Measurements from ENCODE around the gene TKFC. TPM values are rescaled to one million over a fixed set of nuclear protein-coding genes. Genes with fewer than 3 reads are reported as not detected.
A peak's percentile ranks its signal among the peaks of the same experiment; 100 is the strongest.

TKFC gene
- total RNA-seq, 4 donors from 2014 or later = 6.7 to 14.8 (median 11.8) TPM

DNA sequence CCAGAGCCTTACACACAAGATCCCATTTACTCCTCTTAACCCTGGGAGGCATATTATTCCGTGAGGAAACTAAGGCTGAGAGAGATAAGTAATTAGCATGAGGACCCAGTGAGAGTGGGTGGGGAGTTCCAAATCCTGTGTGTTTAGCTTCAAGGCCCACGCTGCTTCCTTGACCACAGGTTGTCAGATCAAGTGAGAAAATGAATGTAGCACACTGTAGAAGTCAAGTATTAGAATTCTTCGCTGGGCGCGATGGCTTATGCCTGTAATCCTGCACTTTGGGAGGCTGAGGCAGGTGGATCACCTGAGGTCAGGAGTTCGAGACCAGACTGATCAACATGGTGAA, 24.8 kb downstream of the TKFC start:
- ATAC-seq (no peak), DNase-seq (no peak)
- no peaks in the 10 kb centered on the region for H3K9me3 ChIP-seq
- H3K4me1 ChIP-seq = peaks cover 15 to 20% of the 10 kb centered on the region in 2 donors
- intact Hi-C loops (cut with DNase I; ENCODE audit: low total_unique reads) = no loop called here
- no peaks in the 10 kb centered on the region for H3K27me3 ChIP-seq
- no peak overlapping the region for H3K27ac ChIP-seq
- in situ Hi-C loops (cut with MboI; ENCODE audit: low sequenced_read_pairs in 4 of 4) = no loop called here
- H3K36me3 ChIP-seq = peaks cover 0 to 9% of the 10 kb centered on the region in 2 donors
- no peak overlapping the region for H3K4me3 ChIP-seq
- TF ChIP-seq, protein P1, sequence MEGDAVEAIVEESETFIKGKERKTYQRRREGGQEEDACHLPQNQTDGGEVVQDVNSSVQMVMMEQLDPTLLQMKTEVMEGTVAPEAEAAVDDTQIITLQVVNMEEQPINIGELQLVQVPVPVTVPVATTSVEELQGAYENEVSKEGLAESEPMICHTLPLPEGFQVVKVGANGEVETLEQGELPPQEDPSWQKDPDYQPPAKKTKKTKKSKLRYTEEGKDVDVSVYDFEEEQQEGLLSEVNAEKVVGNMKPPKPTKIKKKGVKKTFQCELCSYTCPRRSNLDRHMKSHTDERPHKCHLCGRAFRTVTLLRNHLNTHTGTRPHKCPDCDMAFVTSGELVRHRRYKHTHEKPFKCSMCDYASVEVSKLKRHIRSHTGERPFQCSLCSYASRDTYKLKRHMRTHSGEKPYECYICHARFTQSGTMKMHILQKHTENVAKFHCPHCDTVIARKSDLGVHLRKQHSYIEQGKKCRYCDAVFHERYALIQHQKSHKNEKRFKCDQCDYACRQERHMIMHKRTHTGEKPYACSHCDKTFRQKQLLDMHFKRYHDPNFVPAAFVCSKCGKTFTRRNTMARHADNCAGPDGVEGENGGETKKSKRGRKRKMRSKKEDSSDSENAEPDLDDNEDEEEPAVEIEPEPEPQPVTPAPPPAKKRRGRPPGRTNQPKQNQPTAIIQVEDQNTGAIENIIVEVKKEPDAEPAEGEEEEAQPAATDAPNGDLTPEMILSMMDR (IDR thresholded peaks at IDR 0.05 in 4 of 5, conservative IDR thresholded peaks at IDR 0.05 in 1 of 5) = no peak
- TF ChIP-seq POLR2A (IDR thresholded peaks at IDR 0.05) = no peak

DNA sequence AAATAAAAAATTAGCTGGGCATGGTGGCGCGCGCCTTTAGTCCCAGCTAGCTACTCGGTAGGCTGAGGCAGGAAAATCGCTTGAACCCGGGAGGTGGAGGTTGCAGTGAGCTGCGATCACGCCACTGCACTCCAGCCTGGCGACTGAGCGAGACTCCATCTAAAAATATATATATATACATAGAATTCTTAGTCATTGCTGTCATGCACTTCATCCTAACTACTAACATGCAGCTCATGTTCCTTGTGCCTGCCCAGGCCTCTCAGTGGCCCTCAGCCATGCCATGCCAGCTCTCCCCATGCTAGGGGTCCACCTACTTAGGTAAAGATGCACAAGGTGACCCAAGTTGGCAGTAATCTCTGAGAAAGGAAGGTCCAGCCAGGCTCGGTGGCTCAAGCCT, 25.5 kb downstream of the TKFC start:
- TF ChIP-seq, protein P1 (IDR thresholded peaks at IDR 0.05 in 4 of 5, conservative IDR thresholded peaks at IDR 0.05 in 1 of 5) = no peak
- TF ChIP-seq POLR2A (IDR thresholded peaks at IDR 0.05) = no peak
- no peak for ATAC-seq
- no peak for DNase-seq

DNA sequence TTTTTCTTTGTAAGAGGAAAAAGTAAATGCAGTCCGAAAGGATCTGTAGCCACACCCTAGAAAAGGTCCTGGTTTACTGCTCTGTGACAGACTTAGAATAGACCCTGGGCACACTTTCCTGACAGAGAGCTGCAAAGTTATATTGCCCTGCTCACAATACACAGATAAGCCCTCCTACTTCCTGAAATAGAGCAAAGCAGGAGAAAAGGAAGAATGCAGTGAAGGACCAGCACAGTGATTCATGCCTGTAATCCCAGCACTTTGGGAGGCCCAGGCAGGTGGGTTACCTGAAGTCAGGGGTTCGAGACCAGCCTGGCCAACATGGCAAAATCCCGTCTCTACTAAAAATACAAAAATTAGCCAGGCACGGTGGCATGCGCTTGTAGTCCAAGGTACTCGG, 26.5 kb downstream of the TKFC start:
- Histone ChIP-seq H3K36me3 (peaks cover 0 to 6% of the 10 kb centered on the region in 2 donors), H3K9me3 (no peaks in the 10 kb centered on the region), H3K27ac (peak overlapping the region; percentile 81 to 100 (median 99)), H3K27me3 (no peaks in the 10 kb centered on the region), H3K4me1 (peaks cover 24 to 29% of the 10 kb centered on the region in 2 donors), H3K4me3 (no peak overlapping the region)
- no peak for TF ChIP-seq POLR2A (IDR thresholded peaks at IDR 0.05)
- TF ChIP-seq, protein P1 (IDR thresholded peaks at IDR 0.05 in 4 of 5, conservative IDR thresholded peaks at IDR 0.05 in 1 of 5) = no peak
- no peak for ATAC-seq
- no peak for DNase-seq
- intact Hi-C loops (cut with DNase I; ENCODE audit: low total_unique reads) = no loop called here
- in situ Hi-C loops (cut with MboI; ENCODE audit: low sequenced_read_pairs in 4 of 4) = no loop called here

More for the DNA sequence above, 25.5 kb downstream of the TKFC start:
- in situ Hi-C loops (cut with MboI; ENCODE audit: low sequenced_read_pairs in 4 of 4) (no loop called here), intact Hi-C loops (cut with DNase I; ENCODE audit: low total_unique reads) (no loop called here)
- Histone ChIP-seq H3K4me3 (no peak overlapping the region), H3K4me1 (peaks cover 22 to 27% of the 10 kb centered on the region in 2 donors), H3K27me3 (no peaks in the 10 kb centered on the region), H3K9me3 (no peaks in the 10 kb centered on the region), H3K36me3 (peaks cover 0 to 3% of the 10 kb centered on the region in 2 donors), H3K27ac (peak overlapping the region in 1 of 4 donors; percentile 81)

DNA sequence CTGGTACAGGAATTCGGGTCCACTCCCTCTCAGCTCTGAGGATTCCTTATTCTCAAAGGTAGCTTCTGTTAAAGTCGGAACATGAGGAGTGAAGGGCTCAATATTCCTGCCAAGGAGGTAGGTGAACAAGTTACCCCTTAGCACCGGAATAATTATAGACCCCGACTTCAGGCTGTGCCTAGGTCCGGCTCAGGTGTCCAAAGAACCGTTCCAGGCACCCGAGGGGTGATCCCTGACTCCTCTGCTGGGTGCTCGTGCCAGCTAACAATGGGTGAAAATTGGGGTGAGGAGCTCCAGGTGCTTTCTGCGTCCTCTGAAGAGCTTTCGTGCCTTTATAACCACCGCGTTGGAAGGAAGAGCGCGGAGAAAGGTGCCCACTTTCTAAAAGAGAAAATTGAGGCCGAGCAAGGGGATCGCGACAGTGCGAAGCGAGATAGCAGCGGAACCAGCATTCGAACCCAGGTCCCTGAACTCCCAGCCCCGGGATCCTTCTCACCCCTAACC, 28.3 kb downstream of the TKFC start:
- in situ Hi-C loops (cut with MboI; ENCODE audit: low sequenced_read_pairs in 4 of 4) = no loop called here
- peak; percentile 3 to 25 for ATAC-seq
- Histone ChIP-seq H3K4me1 (peaks cover 24 to 29% of the 10 kb centered on the region in 2 donors), H3K4me3 (peak overlapping the region; percentile 88 to 99 (median 94)), H3K9me3 (no peaks in the 10 kb centered on the region), H3K36me3 (peaks cover 0 to 24% of the 10 kb centered on the region in 2 donors), H3K27me3 (no peaks in the 10 kb centered on the region), H3K27ac (peak overlapping the region; percentile 98 to 100 (median 100))
- no peak for TF ChIP-seq POLR2A (IDR thresholded peaks at IDR 0.05)
- TF ChIP-seq, protein P1 (IDR thresholded peaks at IDR 0.05 in 4 of 5, conservative IDR thresholded peaks at IDR 0.05 in 1 of 5) = no peak
- no peak for DNase-seq
- intact Hi-C loops (cut with DNase I; ENCODE audit: low total_unique reads) = loop anchor here (1.0 to 2.0 kb wide), 2 partner anchors 28 to 68 kb away; partner anchors contain the start of genes CPSF7, DDB1 and TKFC
